H9 (cell line): ENCODE measurements around the gene DACH1. TPM values are rescaled to one million over a fixed set of nuclear protein-coding genes. Genes with fewer than 3 reads are reported as not detected.

ENCODE experiments used
- DNase-seq: peaks from one replicate; pipeline ENCODE4 v3.0.0-alpha.2; 2017
- H2AFZ ChIP-seq: one replicate; pipeline ENCODE4 v1.6.1; 2013; ENCODE audit warnings: mild to moderate bottlenecking, low read length, control low read depth, moderate library complexity
- H2AK5ac ChIP-seq: 2 replicates; pipeline ENCODE4 v1.6.1; 2013; ENCODE audit warnings: low read length, control low read depth, mixed read lengths; ENCODE audit not compliant: insufficient read length
- H2BK120ac ChIP-seq: one replicate; pipeline ENCODE4 v1.6.1; 2013; ENCODE audit warnings: low read depth, mild to moderate bottlenecking, low read length, control low read depth, inconsistent platforms; ENCODE audit not compliant: poor library complexity, severe bottlenecking
- H2BK12ac ChIP-seq: 2 replicates; pipeline ENCODE4 v1.6.1; 2013; ENCODE audit warnings: low read length, control low read depth, mixed read lengths, low read depth; ENCODE audit not compliant: insufficient read length
- H2BK15ac ChIP-seq: 2 replicates; pipeline ENCODE4 v1.6.1; 2013; ENCODE audit warnings: low read depth, low read length, control low read depth
- H2BK20ac ChIP-seq: one replicate; pipeline ENCODE4 v1.6.1; 2013; ENCODE audit warnings: low read depth, mild to moderate bottlenecking, low read length, control low read depth, inconsistent platforms; ENCODE audit not compliant: poor library complexity, severe bottlenecking
- H2BK5ac ChIP-seq: 2 replicates; pipeline ENCODE4 v1.6.1; 2013; ENCODE audit warnings: low read length, control low read depth, mixed read lengths; ENCODE audit not compliant: insufficient read length
- H3K14ac ChIP-seq: 2 replicates; pipeline ENCODE4 v1.6.1; 2013; ENCODE audit warnings: low read length, control low read depth; ENCODE audit not compliant: insufficient read depth
- H3K18ac ChIP-seq: 2 replicates; pipeline ENCODE4 v1.6.1; 2013; ENCODE audit warnings: low read depth, mild to moderate bottlenecking, mixed read lengths, low read length, control low read depth; ENCODE audit not compliant: insufficient read length
- H3K23ac ChIP-seq: 2 replicates; pipeline ENCODE4 v1.6.1; 2013; ENCODE audit warnings: low read length, control low read depth, mixed read lengths, low read depth; ENCODE audit not compliant: insufficient read length
- H3K23me2 ChIP-seq: 2 replicates; pipeline ENCODE4 v1.6.1; 2013; ENCODE audit warnings: low read depth, mild to moderate bottlenecking, mixed read lengths, low read length, control low read depth; ENCODE audit not compliant: insufficient read length, poor library complexity, severe bottlenecking
- H3K27ac ChIP-seq: 2 replicates; pipeline ENCODE4 v1.5.1; 2013; ENCODE audit warnings: low read length, control low read depth, mixed read lengths, low read depth; ENCODE audit not compliant: insufficient read length
- H3K27me3 ChIP-seq: 2 replicates; pipeline ENCODE4 v1.6.1; 2013; ENCODE audit warnings: low read length, control low read depth, inconsistent platforms; ENCODE audit not compliant: insufficient read depth
- H3K4ac ChIP-seq: 2 replicates; pipeline ENCODE4 v1.6.1; 2013; ENCODE audit warnings: low read depth, mild to moderate bottlenecking, control low read depth, inconsistent platforms, low read length, moderate library complexity
- H3K4me1 ChIP-seq: 2 replicates; pipeline ENCODE4 v1.6.1; 2013; ENCODE audit warnings: low read length, control low read depth, inconsistent platforms; ENCODE audit not compliant: insufficient read depth
- H3K4me2 ChIP-seq: 2 replicates; pipeline ENCODE4 v1.6.1; 2013; ENCODE audit warnings: low read length, control low read depth, mixed read lengths; ENCODE audit not compliant: insufficient read length, insufficient read depth
- H3K56ac ChIP-seq: 2 replicates; pipeline ENCODE4 v1.6.1; 2013; ENCODE audit warnings: low read depth, mild to moderate bottlenecking, mixed read lengths, low read length, control low read depth; ENCODE audit not compliant: insufficient read length
- H3K79me1 ChIP-seq: 2 replicates; pipeline ENCODE4 v1.6.1; 2013; ENCODE audit warnings: low read depth, mild to moderate bottlenecking, moderate library complexity, low read length, control low read depth, inconsistent platforms; ENCODE audit not compliant: insufficient read depth, poor library complexity, severe bottlenecking
- H3K79me2 ChIP-seq: 2 replicates; pipeline ENCODE4 v1.6.1; 2013; ENCODE audit warnings: low read length, control low read depth, inconsistent platforms; ENCODE audit not compliant: insufficient read depth
- H3K9ac ChIP-seq: 2 replicates; pipeline ENCODE4 v1.6.1; 2013; ENCODE audit warnings: low read length, control low read depth, mixed read lengths; ENCODE audit not compliant: insufficient read length; ENCODE audit errors: extremely low read depth
- H3K9me3 ChIP-seq: one replicate; pipeline ENCODE4 v1.6.1; 2013; ENCODE audit warnings: low read depth, low read length, inconsistent platforms; ENCODE audit not compliant: control insufficient read depth
- H3T11ph ChIP-seq: one replicate; pipeline ENCODE4 v1.6.1; 2013; ENCODE audit warnings: mild to moderate bottlenecking, low read length, control low read depth, inconsistent platforms
- H4K20me1 ChIP-seq: one replicate; pipeline ENCODE4 v1.6.1; 2013; ENCODE audit not compliant: control insufficient read depth, insufficient read length, insufficient read depth
- H4K5ac ChIP-seq: 2 replicates; pipeline ENCODE4 v1.6.1; 2013; ENCODE audit warnings: low read depth, mild to moderate bottlenecking, mixed read lengths, low read length, control low read depth; ENCODE audit not compliant: insufficient read length
- H4K8ac ChIP-seq: replicated peaks from 2 replicates; pipeline ENCODE4 v1.6.1; 2013; ENCODE audit warnings: low read length, control low read depth, mixed read lengths, low read depth; ENCODE audit not compliant: insufficient read length
- H4K91ac ChIP-seq: 2 replicates; pipeline ENCODE4 v1.6.1; 2013; ENCODE audit warnings: low read depth, mild to moderate bottlenecking, moderate library complexity, mixed read lengths, low read length, control low read depth; ENCODE audit not compliant: insufficient read length
- H3K27ac Mint-ChIP-seq, 3 experiments: 2 replicates in 2 of 3; 3 replicates in 1 of 3; pipeline ENCODE4 v1.8.0; 2020 to 2021; ENCODE audit warnings: mixed read lengths in 3 of 3, mild to moderate bottlenecking in 1 of 3, moderate library complexity in 1 of 3
- H3K27me3 Mint-ChIP-seq: 2 replicates; pipeline ENCODE4 v1.8.0; 2021; ENCODE audit warnings: low read depth, mild to moderate bottlenecking, moderate library complexity, mixed read lengths
- H3K36me3 Mint-ChIP-seq, 3 experiments: 2 replicates in 2 of 3; 3 replicates in 1 of 3; pipeline ENCODE4 v1.8.0; 2020 to 2021; ENCODE audit warnings: low read depth in 3 of 3, mixed read lengths in 3 of 3; ENCODE audit not compliant: insufficient read depth in 1 of 3
- H3K4me1 Mint-ChIP-seq, 2 experiments: 2 replicates each; pipeline ENCODE4 v1.8.0; 2020; ENCODE audit warnings: mixed read lengths in 2 of 2
- H3K4me3 Mint-ChIP-seq, 2 experiments: 2 replicates in 1 of 2; 3 replicates in 1 of 2; pipeline ENCODE4 v1.8.0; 2020 to 2021; ENCODE audit warnings: mild to moderate bottlenecking in 2 of 2, mixed read lengths in 2 of 2, moderate library complexity in 1 of 2
- H3K9me3 Mint-ChIP-seq, 2 experiments: 2 replicates in 1 of 2; 3 replicates in 1 of 2; pipeline ENCODE4 v1.8.0; 2020; ENCODE audit warnings: mild to moderate bottlenecking in 2 of 2, mixed read lengths in 2 of 2, moderate library complexity in 1 of 2
- WGBS: extraction: QIAGEN DNeasy Blood & Tissue Kit; methylation state at CpG from one replicate; pipeline ENCODE4 v1.1.7; 2013; ENCODE audit warnings: missing lambda C conversion rate, low lambda C conversion rate, mixed read lengths; ENCODE audit not compliant: insufficient read length; ENCODE audit errors: extremely low coverage; 5-methylcytosine and 5-hydroxymethylcytosine counted together
- total RNA-seq: library from RNA; stranded (reverse); gene quantifications from 2 replicates; pipeline ENCODE4 v1.2.1, GENCODE V29; 2021
- TF ChIP-seq, protein P1 (sequence below): fragments of 200-600 bp; sonication (generic); conservative IDR thresholded peaks from 3 replicates; pipeline ENCODE4 v1.8.0; 2021; ENCODE audit warnings: antibody characterized with exemption, mild to moderate bottlenecking

Gene DACH1
- total RNA-seq, 1 experiment from 2014 or later, result not detected

DNA sequence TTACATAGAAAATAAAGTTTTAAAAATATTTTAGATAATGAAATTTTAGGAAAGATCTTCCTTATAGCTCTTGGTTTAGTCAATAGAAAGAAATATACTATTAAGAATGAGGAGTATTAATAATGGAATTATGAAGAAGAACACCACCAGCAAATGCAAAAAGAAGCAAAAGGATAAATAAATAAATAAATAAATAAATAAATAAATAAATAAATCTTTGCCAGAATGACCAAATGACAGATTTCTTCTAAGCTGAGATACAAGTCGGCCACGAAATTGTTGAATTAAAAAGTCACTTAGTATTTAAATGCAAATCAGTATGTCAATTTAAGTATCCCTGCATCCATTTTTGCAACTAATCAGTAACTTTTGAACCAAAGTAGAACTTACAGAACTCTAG, 95.9 kb downstream of the DACH1 start:
- Histone ChIP-seq H2AK5ac (no peak overlapping the region), H3K4ac (no peak overlapping the region), H3K4me2 (no peak overlapping the region), H3K23me2 (no peaks in the 10 kb centered on the region), H2BK12ac (no peak overlapping the region), H2BK5ac (no peak overlapping the region), H2BK120ac (no peak overlapping the region), H3K23ac (no peak overlapping the region), H2BK15ac (no peak overlapping the region), H3K18ac (no peak overlapping the region), H2AFZ (no peak overlapping the region), H3K56ac (no peak overlapping the region), H3K9ac (no peak overlapping the region), H4K91ac (no peak overlapping the region), H3K27ac (no peak overlapping the region), H3K79me1 (no peaks in the 10 kb centered on the region), H4K5ac (no peak overlapping the region), H3K4me1 (no peaks in the 10 kb centered on the region), H3K14ac (no peak overlapping the region), H3T11ph (no peak overlapping the region), H4K20me1 (no peaks in the 10 kb centered on the region), H2BK20ac (no peak overlapping the region), H3K79me2 (no peaks in the 10 kb centered on the region), H3K27me3 (no peaks in the 10 kb centered on the region), H3K9me3 (no peaks in the 10 kb centered on the region), H4K8ac (no peak overlapping the region)
- Mint-ChIP-seq H3K36me3 (peaks cover 0 to 1% (median under 1%) of the 10 kb centered on the region in 3 experiments; a peak in 3 of 7 replicates), H3K4me1 (no peaks in the 10 kb centered on the region; a peak in 1 of 4 replicates), H3K27ac (no peak overlapping the region), H3K9me3 (peaks cover 0 to under 1% of the 10 kb centered on the region in 2 experiments; a peak in 2 of 5 replicates), H3K27me3 (no peaks in the 10 kb centered on the region), H3K4me3 (no peak overlapping the region)
- DNase-seq, result no peak
- TF ChIP-seq, protein P1, sequence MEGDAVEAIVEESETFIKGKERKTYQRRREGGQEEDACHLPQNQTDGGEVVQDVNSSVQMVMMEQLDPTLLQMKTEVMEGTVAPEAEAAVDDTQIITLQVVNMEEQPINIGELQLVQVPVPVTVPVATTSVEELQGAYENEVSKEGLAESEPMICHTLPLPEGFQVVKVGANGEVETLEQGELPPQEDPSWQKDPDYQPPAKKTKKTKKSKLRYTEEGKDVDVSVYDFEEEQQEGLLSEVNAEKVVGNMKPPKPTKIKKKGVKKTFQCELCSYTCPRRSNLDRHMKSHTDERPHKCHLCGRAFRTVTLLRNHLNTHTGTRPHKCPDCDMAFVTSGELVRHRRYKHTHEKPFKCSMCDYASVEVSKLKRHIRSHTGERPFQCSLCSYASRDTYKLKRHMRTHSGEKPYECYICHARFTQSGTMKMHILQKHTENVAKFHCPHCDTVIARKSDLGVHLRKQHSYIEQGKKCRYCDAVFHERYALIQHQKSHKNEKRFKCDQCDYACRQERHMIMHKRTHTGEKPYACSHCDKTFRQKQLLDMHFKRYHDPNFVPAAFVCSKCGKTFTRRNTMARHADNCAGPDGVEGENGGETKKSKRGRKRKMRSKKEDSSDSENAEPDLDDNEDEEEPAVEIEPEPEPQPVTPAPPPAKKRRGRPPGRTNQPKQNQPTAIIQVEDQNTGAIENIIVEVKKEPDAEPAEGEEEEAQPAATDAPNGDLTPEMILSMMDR, result no peak
- no CpG with 5 or more reads among the region's 2 CpGs for WGBS
